ENCODE results near the gene PRDM16. TPM values are rescaled to one million over a fixed set of nuclear protein-coding genes. Genes with fewer than 3 reads are reported as not detected.

PRDM16 gene
- total and polyA plus RNA-seq, 2 of the 13 experiments (the other 11 are each of a cell fraction or from before 2014, with no cell fraction given), result 0.15 to 0.81 TPM

DNA sequence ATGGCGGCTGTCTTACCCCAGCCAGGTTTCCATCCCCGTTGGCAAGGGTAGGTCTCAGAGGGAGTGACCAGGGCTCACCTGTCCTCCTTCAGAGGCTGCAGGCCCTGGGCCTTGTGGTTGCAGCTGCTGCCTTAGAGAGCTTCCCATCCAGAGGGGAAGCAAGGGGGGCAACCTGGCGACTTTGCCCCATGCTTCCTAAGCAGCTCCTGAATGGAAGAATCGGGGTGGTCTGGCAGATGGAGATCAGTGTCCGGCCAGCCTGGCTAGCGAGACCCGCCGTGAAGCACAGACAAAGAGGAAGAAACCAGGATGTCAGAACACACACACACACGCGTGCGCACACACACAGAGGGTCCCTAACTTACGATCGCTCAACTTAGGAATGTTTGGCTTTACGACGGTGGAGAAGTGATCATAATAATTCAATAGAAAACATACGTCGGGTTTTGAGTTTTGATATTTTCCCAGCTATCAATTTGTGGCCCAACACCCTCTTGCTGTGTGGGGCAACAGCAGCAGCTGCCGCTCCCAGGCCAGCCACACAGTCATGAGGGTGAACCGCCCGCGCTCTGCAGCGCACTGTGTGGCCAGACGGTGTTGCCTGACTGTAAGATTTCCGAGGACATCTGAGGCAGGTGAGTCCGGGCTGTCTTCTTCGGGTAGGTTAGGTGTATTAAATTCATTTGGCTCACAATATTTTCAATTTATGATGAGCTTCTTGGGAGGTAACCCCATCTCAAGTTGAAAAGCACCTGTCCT is 272.4 kb downstream of the PRDM16 start (continued):
- TF ChIP-seq AFF4 (CRISPR knock-in tag; IDR thresholded peaks at IDR 0.05) (no peak), ZNF546 (CRISPR knock-in tag; conservative IDR thresholded peaks at IDR 0.05) (peak; percentile 61; the same call in 1 of the 2 replicates), PHF8 (CRISPR knock-in tag; IDR thresholded peaks at IDR 0.05) (no peak), AGO2 (optimal IDR thresholded peaks at IDR 0.05; ENCODE audit: low read depth, low read length) (peak; percentile 50), ZNF614 (CRISPR knock-in tag; IDR thresholded peaks at IDR 0.05; ENCODE audit: borderline replicate concordance) (no peak), PAWR (CRISPR knock-in tag; IDR thresholded peaks at IDR 0.05; ENCODE audit: borderline replicate concordance) (no peak), ZNF383 (CRISPR knock-in tag; IDR thresholded peaks at IDR 0.05; ENCODE audit: borderline replicate concordance) (no peak)
- TF ChIP-seq, protein P1, sequence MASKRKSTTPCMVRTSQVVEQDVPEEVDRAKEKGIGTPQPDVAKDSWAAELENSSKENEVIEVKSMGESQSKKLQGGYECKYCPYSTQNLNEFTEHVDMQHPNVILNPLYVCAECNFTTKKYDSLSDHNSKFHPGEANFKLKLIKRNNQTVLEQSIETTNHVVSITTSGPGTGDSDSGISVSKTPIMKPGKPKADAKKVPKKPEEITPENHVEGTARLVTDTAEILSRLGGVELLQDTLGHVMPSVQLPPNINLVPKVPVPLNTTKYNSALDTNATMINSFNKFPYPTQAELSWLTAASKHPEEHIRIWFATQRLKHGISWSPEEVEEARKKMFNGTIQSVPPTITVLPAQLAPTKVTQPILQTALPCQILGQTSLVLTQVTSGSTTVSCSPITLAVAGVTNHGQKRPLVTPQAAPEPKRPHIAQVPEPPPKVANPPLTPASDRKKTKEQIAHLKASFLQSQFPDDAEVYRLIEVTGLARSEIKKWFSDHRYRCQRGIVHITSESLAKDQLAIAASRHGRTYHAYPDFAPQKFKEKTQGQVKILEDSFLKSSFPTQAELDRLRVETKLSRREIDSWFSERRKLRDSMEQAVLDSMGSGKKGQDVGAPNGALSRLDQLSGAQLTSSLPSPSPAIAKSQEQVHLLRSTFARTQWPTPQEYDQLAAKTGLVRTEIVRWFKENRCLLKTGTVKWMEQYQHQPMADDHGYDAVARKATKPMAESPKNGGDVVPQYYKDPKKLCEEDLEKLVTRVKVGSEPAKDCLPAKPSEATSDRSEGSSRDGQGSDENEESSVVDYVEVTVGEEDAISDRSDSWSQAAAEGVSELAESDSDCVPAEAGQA (IDR thresholded peaks at IDR 0.05; ENCODE audit: low read depth), result 0 out of 2 replicates have a peak, but pooled peaks have one; percentile 2
- TF ChIP-seq, protein P1 (CRISPR knock-in tag; IDR thresholded peaks at IDR 0.05; ENCODE audit: borderline replicate concordance), result no peak
- TF ChIP-seq, protein P2, sequence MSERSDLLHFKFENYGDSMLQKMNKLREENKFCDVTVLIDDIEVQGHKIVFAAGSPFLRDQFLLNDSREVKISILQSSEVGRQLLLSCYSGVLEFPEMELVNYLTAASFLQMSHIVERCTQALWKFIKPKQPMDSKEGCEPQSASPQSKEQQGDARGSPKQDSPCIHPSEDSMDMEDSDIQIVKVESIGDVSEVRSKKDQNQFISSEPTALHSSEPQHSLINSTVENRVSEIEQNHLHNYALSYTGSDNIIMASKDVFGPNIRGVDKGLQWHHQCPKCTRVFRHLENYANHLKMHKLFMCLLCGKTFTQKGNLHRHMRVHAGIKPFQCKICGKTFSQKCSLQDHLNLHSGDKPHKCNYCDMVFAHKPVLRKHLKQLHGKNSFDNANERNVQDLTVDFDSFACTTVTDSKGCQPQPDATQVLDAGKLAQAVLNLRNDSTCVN (CRISPR knock-in tag; IDR thresholded peaks at IDR 0.05; ENCODE audit: borderline replicate concordance), result no peak
